Vagina (tissue), 2 donors: Measurements from ENCODE around the gene KATNB1. TPM values are rescaled to one million over a fixed set of nuclear protein-coding genes. Genes with fewer than 3 reads are reported as not detected.

Experiments used
- DNase-seq, 2 donors: peaks; one replicate each; pipeline ENCODE4 v3.0.0-alpha.2; 2017; ENCODE audit errors: extremely low spot score in 2 of 2
- H3K27ac ChIP-seq: fragments of 200-600 bp; sonication (generic); one replicate; pipeline ENCODE4 v1.5.1; 2019
- H3K27me3 ChIP-seq: fragments of 200-600 bp; sonication (generic); one replicate; pipeline ENCODE4 v1.5.1; 2019
- H3K36me3 ChIP-seq, 2 donors: fragments of 200-600 bp; sonication (generic); one replicate each; pipeline ENCODE4 v1.5.1; 2017 to 2019
- H3K4me1 ChIP-seq: fragments of 200-600 bp; sonication (generic); one replicate; pipeline ENCODE4 v1.5.1; 2019
- H3K4me3 ChIP-seq, 2 donors: fragments of 200-600 bp; sonication (generic); 1 replicate in 1 of 2; 2 replicates in 1 of 2; pipeline ENCODE4 v1.5.1; 2016 to 2019
- H3K9me3 ChIP-seq: fragments of 200-600 bp; sonication (generic); one replicate; pipeline ENCODE4 v1.5.1; 2019
- POLR2A ChIP-seq, 2 donors: fragments of 450-650 bp; IDR thresholded peaks; one replicate each; pipeline ENCODE4 v1.6.1; 2017; ENCODE audit warnings: antibody characterized with exemption in 2 of 2, mild to moderate bottlenecking in 2 of 2, moderate library complexity in 2 of 2
- POLR2AphosphoS5 ChIP-seq, 2 donors: sonication (generic); formaldehyde crosslinking; IDR thresholded peaks; one replicate each; pipeline ENCODE4 v1.9.0; 2017; ENCODE audit warnings: antibody characterized with exemption in 2 of 2, mild to moderate bottlenecking in 2 of 2, low read depth in 1 of 2; ENCODE audit not compliant: insufficient read depth in 1 of 2
- intact Hi-C: fragments of 100-400 bp; cut with DNase I; formaldehyde crosslinking; loops from one replicate; pipeline ENCODE4 v1.15.1; 2023
- total RNA-seq: library from RNA; depleted of rRNA; stranded (reverse); fragments of >200 nt; gene quantifications from one replicate; pipeline ENCODE4 v1.2.3, GENCODE V29; 2016
- TF ChIP-seq, protein P1 (sequence below), 3 experiments: fragments of 450-650 bp in 2 of 3; fragments of 200-600 bp in 1 of 3; sonication (generic) in 1 of 3; IDR thresholded peaks; one replicate each; pipeline ENCODE4 v1.5.1; 2017 to 2019; ENCODE audit warnings: antibody characterized with exemption in 3 of 3, mild to moderate bottlenecking in 2 of 3, moderate library complexity in 2 of 3

Gene KATNB1
- total RNA-seq, 1 donor from 2014 or later: 23.6 TPM

DNA sequence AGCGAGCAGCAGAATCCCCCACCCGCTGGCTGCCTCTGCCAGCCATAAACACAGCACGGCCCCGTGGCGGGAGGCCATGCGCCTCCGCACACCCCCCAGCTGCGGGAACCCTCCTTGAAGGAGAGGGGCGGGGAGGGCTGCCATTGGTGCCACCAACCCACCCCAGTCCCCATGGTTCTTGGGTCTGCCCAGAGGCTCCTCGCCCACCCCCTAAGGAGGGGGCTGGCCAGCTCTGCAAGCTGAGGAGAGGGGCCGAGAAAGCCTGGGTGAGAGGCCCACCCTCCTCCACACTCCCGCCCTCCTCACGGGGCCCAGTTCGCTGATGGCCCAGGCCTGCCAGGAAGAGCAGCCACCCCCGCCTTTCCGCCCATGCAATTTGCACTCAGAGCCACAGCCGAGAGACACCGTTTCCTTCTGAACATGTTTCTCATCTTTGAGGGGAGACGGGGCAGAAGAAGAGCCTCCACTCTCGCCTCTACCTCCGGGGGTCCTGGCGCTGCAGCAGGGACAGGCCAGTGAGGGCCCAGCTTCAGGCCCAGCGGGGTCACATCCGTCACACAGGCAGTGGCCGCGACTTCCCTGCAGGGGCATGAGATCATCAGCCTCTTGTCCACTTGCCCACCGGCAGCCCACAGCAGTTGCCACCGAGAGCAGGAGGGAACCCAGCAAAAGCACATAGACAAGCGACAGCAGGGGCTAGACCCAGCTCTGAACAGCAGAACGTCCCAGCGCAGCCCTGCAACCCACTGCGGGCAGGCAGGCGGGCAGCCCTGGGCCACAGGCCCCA is 23.0 kb downstream of the KATNB1 start:
- Histone ChIP-seq H3K4me3 (no peak overlapping the region), H3K27me3 (no peaks in the 10 kb centered on the region), H3K9me3 (no peaks in the 10 kb centered on the region), H3K27ac (no peak overlapping the region), H3K4me1 (peaks cover 8% of the 10 kb centered on the region), H3K36me3 (peaks cover 0 to 5% of the 10 kb centered on the region in 2 donors)
- intact Hi-C loops: loop anchor here (5.0 to 10.0 kb wide), 2 partner anchors 104 to 236 kb away; no protein-coding TSS in a partner anchor
- TF ChIP-seq, protein P1, sequence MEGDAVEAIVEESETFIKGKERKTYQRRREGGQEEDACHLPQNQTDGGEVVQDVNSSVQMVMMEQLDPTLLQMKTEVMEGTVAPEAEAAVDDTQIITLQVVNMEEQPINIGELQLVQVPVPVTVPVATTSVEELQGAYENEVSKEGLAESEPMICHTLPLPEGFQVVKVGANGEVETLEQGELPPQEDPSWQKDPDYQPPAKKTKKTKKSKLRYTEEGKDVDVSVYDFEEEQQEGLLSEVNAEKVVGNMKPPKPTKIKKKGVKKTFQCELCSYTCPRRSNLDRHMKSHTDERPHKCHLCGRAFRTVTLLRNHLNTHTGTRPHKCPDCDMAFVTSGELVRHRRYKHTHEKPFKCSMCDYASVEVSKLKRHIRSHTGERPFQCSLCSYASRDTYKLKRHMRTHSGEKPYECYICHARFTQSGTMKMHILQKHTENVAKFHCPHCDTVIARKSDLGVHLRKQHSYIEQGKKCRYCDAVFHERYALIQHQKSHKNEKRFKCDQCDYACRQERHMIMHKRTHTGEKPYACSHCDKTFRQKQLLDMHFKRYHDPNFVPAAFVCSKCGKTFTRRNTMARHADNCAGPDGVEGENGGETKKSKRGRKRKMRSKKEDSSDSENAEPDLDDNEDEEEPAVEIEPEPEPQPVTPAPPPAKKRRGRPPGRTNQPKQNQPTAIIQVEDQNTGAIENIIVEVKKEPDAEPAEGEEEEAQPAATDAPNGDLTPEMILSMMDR (IDR thresholded peaks at IDR 0.05): no peak
- TF ChIP-seq POLR2AphosphoS5 (IDR thresholded peaks at IDR 0.05; ENCODE audit: insufficient read depth in 1 of 2, low read depth in 1 of 2) (no peak), POLR2A (IDR thresholded peaks at IDR 0.05) (no peak)
- no peak for DNase-seq

DNA sequence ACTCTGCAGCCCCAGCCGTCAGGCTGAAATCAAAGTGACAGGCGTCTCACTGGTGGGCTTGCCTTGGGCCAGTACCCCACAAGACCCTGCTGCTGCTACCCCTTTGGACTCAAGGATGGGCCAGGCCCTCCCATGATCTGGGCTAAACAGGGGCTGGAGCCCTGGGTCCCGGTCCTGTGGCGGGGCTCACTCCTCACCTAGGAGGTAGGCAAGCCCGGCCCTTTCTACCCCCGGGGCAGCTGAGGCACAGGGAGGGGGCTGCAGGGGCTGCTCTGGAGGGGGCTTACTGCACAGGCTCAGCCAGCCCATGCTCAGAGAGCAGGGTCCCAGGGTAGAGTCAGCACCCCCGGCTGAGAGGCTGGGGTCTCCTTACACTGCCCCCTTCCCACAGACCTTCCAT is 23.6 kb downstream of the KATNB1 start:
- Histone ChIP-seq H3K9me3 (no peaks in the 10 kb centered on the region), H3K4me1 (peaks cover 10% of the 10 kb centered on the region), H3K4me3 (no peak overlapping the region), H3K27me3 (no peaks in the 10 kb centered on the region), H3K36me3 (peaks cover 0 to 5% of the 10 kb centered on the region in 2 donors), H3K27ac (no peak overlapping the region)
- intact Hi-C loops: loop anchor here (5.0 to 10.0 kb wide), 2 partner anchors 103 to 236 kb away; no protein-coding TSS in a partner anchor
- no peak for DNase-seq
- TF ChIP-seq POLR2A (IDR thresholded peaks at IDR 0.05) (no peak), POLR2AphosphoS5 (IDR thresholded peaks at IDR 0.05; ENCODE audit: insufficient read depth in 1 of 2, low read depth in 1 of 2) (no peak)
- TF ChIP-seq, protein P1 (IDR thresholded peaks at IDR 0.05): no peak

GRCh38 chr16:57759541-57760356 is 24.2 kb downstream of the KATNB1 start:
- TF ChIP-seq, protein P1 (IDR thresholded peaks at IDR 0.05): no peak
- TF ChIP-seq POLR2A (IDR thresholded peaks at IDR 0.05) (no peak), POLR2AphosphoS5 (IDR thresholded peaks at IDR 0.05; ENCODE audit: insufficient read depth in 1 of 2, low read depth in 1 of 2) (no peak)
- intact Hi-C loops: loop anchor here (5.0 to 10.0 kb wide), 2 partner anchors 103 to 235 kb away; no protein-coding TSS in a partner anchor
- H3K4me3 ChIP-seq: no peak overlapping the region
- no peaks in the 10 kb centered on the region for H3K27me3 ChIP-seq
- no peak overlapping the region for H3K27ac ChIP-seq
- no peaks in the 10 kb centered on the region for H3K9me3 ChIP-seq
- H3K36me3 ChIP-seq: peaks cover 0 to 5% of the 10 kb centered on the region in 2 donors
- H3K4me1 ChIP-seq: peaks cover 16% of the 10 kb centered on the region
- no peak for DNase-seq

GRCh38 chr16:57760357-57761160 is 25.0 kb downstream of the KATNB1 start:
- H3K27ac ChIP-seq: no peak overlapping the region
- intact Hi-C loops: no loop called here
- DNase-seq: no peak
- peaks cover 16% of the 10 kb centered on the region for H3K4me1 ChIP-seq
- TF ChIP-seq, protein P1 (IDR thresholded peaks at IDR 0.05): no peak
- TF ChIP-seq POLR2A (IDR thresholded peaks at IDR 0.05): no peak
- no peak for TF ChIP-seq POLR2AphosphoS5 (IDR thresholded peaks at IDR 0.05; ENCODE audit: insufficient read depth in 1 of 2, low read depth in 1 of 2)
- peaks cover 0 to 5% of the 10 kb centered on the region in 2 donors for H3K36me3 ChIP-seq
- no peak overlapping the region for H3K4me3 ChIP-seq
- no peaks in the 10 kb centered on the region for H3K9me3 ChIP-seq
- no peaks in the 10 kb centered on the region for H3K27me3 ChIP-seq
